Thyroid gland (tissue), 4 donors: ENCODE measurements around the gene TPPP2. TPM values are rescaled to one million over a fixed set of nuclear protein-coding genes. Genes with fewer than 3 reads are reported as not detected.

ENCODE experiments used
- DNase-seq, 2 donors: peaks; one replicate each; pipeline ENCODE4 v3.0.0-alpha.2; 2019
- H3K27ac ChIP-seq, 3 donors: fragments of 200-600 bp; sonication (generic); 1 replicate in 2 of 3; 2 replicates in 1 of 3; pipeline ENCODE4 v1.5.1; 2016 to 2019; ENCODE audit warnings: mild to moderate bottlenecking in 1 of 3, moderate library complexity in 1 of 3
- H3K27me3 ChIP-seq: fragments of 200-600 bp; sonication (generic); one replicate; pipeline ENCODE4 v1.5.1; 2019
- H3K36me3 ChIP-seq, 2 donors: fragments of 200-600 bp; sonication (generic); one replicate each; pipeline ENCODE4 v1.5.1; 2016 to 2019
- H3K4me1 ChIP-seq, 2 donors: fragments of 200-600 bp; sonication (generic); one replicate each; pipeline ENCODE4 v1.5.1; 2017 to 2019
- H3K4me3 ChIP-seq, 3 donors: fragments of 200-600 bp; sonication (generic); replicated peaks in 1 of 3; 1 replicate in 2 of 3; 2 replicates in 1 of 3; pipeline ENCODE4 v1.5.1; 2016; ENCODE audit warnings: mild to moderate bottlenecking in 1 of 3
- H3K9me3 ChIP-seq: fragments of 200-600 bp; sonication (generic); one replicate; pipeline ENCODE4 v1.5.1; 2017
- POLR2A ChIP-seq, 2 donors: fragments of 450-650 bp; IDR thresholded peaks; one replicate each; pipeline ENCODE4 v1.6.1; 2017; ENCODE audit warnings: antibody characterized with exemption in 2 of 2, mild to moderate bottlenecking in 2 of 2, moderate library complexity in 1 of 2
- WGBS, 2 donors: methylation state at CpG; one replicate each; pipeline ENCODE4 v1.1.5; 2017; 5-methylcytosine and 5-hydroxymethylcytosine counted together
- intact Hi-C: fragments of 100-400 bp; cut with DNase I; formaldehyde crosslinking; loops from one replicate; pipeline ENCODE4 v1.15.1; 2023
- total RNA-seq, 4 donors: library from RNA; depleted of rRNA; stranded (reverse); fragments of >200 nt; gene quantifications; one replicate each; pipeline ENCODE4 v1.2.3, GENCODE V29; 2016
- TF ChIP-seq, protein P1 (sequence below), 6 experiments: fragments of 200-600 bp in 3 of 6; fragments of 450-650 bp in 3 of 6; sonication (generic) in 3 of 6; IDR thresholded peaks; one replicate each; pipeline ENCODE4 v1.5.1; 2016 to 2019; ENCODE audit warnings: antibody characterized with exemption in 6 of 6, mild to moderate bottlenecking in 2 of 6, inconsistent platforms in 1 of 6, moderate library complexity in 1 of 6

The TPPP2 gene
- total RNA-seq, 4 donors from 2014 or later: not detected

DNA sequence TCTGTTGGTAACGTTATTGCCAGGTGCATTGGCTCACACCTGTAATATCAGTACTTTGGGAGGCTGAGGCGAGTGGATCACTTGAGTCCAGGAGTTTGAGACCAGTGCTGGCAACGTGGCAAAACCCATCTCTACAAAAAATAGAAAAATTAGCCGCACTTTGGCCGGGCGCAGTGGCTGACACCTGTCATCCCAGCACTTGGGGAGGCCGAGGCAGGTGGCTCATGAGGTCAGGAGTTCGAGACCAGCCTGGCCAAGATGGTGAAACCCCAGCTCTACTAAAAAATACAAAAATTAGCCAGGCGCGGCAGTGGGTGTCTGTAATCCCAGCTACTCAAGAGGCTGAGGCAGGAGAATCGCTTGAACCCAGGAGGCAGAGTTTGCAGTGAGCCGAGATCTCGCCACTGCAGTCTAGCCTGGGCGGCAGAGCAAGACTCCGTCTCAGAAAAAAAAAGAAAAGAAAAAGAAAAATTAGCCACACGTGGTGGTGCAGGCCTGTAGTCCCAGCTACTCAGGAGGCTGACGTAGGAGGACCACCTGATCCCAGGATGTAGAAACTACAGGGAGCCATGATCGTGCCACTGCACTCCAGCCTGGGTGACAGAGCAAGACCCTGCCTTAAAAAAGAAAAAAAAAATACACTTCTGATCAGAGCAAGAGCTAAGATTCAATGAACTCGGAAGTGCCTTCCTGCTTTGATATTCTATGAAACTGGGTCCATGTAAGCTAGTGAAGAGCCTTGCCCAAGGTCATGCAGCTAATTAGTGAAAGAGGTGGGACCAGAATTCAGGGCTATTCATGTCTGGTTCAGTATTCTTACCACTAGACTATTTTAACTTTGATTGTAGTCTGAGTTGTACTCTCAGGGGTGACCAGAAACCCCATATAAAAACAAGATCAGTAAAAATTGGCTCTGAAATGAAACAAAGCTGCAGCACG, 23.4 kb downstream of the TPPP2 start:
- TF ChIP-seq POLR2A (IDR thresholded peaks at IDR 0.05): no peak
- TF ChIP-seq, protein P1, sequence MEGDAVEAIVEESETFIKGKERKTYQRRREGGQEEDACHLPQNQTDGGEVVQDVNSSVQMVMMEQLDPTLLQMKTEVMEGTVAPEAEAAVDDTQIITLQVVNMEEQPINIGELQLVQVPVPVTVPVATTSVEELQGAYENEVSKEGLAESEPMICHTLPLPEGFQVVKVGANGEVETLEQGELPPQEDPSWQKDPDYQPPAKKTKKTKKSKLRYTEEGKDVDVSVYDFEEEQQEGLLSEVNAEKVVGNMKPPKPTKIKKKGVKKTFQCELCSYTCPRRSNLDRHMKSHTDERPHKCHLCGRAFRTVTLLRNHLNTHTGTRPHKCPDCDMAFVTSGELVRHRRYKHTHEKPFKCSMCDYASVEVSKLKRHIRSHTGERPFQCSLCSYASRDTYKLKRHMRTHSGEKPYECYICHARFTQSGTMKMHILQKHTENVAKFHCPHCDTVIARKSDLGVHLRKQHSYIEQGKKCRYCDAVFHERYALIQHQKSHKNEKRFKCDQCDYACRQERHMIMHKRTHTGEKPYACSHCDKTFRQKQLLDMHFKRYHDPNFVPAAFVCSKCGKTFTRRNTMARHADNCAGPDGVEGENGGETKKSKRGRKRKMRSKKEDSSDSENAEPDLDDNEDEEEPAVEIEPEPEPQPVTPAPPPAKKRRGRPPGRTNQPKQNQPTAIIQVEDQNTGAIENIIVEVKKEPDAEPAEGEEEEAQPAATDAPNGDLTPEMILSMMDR (IDR thresholded peaks at IDR 0.05): no peak
- Histone ChIP-seq H3K36me3 (no peaks in the 10 kb centered on the region), H3K27me3 (no peaks in the 10 kb centered on the region), H3K4me1 (no peaks in the 10 kb centered on the region), H3K4me3 (no peak overlapping the region), H3K27ac (no peak overlapping the region), H3K9me3 (no peaks in the 10 kb centered on the region)
- 88 to 89% methylated on average over 20 of the region's 20 CpGs for WGBS, 2 donors
- DNase-seq: no peak
- intact Hi-C loops: no loop called here

DNA sequence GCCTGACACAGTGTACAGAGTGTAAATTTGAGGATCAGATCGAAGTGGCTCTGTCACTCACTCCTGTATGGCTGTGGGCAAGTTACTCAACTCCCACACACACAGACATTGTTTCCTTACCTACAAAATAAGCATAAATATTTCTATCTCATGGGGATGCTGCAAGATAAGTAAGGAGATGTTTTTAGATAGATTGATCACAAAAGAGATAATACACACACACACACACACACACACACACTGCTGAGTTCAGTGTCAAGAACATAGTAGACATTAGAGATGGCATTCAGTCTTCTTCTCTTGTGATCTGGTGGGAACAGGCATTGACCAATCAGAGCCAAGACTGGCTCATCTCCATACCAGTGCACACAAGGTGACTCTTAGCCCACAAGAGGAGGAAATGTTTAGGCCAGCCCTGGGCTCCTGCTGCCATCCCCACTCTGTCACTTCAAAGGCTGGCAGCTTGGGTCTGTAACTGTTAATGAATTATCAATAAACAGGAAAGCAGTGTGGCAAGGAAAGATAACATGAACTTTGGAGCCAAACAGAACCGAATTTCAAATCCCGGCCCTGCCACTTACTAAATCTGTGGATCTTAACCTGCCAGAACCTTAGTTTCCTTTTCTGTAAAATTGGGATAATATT, 24.2 kb downstream of the TPPP2 start:
- Histone ChIP-seq H3K4me1 (no peaks in the 10 kb centered on the region), H3K36me3 (no peaks in the 10 kb centered on the region), H3K9me3 (no peaks in the 10 kb centered on the region), H3K4me3 (no peak overlapping the region), H3K27me3 (no peaks in the 10 kb centered on the region), H3K27ac (no peak overlapping the region)
- TF ChIP-seq, protein P1 (IDR thresholded peaks at IDR 0.05): no peak
- no peak for TF ChIP-seq POLR2A (IDR thresholded peaks at IDR 0.05)
- 79 to 82% methylated on average over 3 of the region's 3 CpGs for WGBS, 2 donors
- DNase-seq: no peak
- intact Hi-C loops: no loop called here

GRCh38 chr14:21054768-21055145, 24.7 kb downstream of the TPPP2 start:
- TF ChIP-seq, protein P1 (IDR thresholded peaks at IDR 0.05): no peak
- TF ChIP-seq POLR2A (IDR thresholded peaks at IDR 0.05): no peak
- Histone ChIP-seq H3K4me3 (no peak overlapping the region), H3K27ac (no peak overlapping the region), H3K36me3 (no peaks in the 10 kb centered on the region), H3K4me1 (no peaks in the 10 kb centered on the region), H3K9me3 (no peaks in the 10 kb centered on the region), H3K27me3 (no peaks in the 10 kb centered on the region)
- intact Hi-C loops: no loop called here
- 89 to 93% methylated on average over 4 of the region's 4 CpGs for WGBS, 2 donors
- DNase-seq: no peak

DNA sequence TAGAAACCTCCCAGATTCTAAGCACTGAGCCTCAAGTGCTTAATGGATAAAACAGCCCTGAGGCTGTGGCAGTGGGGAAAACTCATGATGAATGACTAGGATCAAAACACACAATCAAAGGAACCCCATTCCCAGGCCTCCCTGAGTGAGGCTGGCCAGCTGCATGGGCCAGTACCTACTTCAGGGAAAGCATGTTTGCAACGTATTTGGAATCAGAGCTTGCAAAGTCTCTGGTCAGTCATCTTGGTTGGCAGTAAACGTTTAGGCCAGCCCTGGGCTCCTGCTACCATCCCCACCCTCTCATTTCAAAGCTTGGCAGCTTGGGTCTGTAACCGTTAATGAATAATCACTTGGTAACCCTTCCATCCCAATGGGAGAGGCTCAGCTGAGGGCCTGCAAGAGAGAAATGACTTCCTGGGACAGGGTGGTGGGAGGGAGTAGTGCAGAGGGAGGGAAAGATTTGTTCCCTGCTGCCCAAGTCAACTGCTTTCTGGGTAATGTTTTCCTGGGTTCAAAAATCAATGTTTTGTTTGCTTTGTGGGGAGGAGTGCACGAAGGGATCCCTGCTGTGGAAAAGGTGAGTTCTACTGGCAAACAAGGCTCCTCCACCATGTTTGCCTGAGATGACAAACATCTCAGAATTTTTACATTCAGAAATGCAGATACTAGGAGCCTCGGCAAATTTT, 25.6 kb downstream of the TPPP2 start:
- Histone ChIP-seq H3K36me3 (no peaks in the 10 kb centered on the region), H3K9me3 (no peaks in the 10 kb centered on the region), H3K4me3 (no peak overlapping the region), H3K27me3 (no peaks in the 10 kb centered on the region), H3K4me1 (no peaks in the 10 kb centered on the region), H3K27ac (no peak overlapping the region)
- 73 to 76% methylated on average over 5 of the region's 5 CpGs for WGBS, 2 donors
- TF ChIP-seq POLR2A (IDR thresholded peaks at IDR 0.05): no peak
- TF ChIP-seq, protein P1 (IDR thresholded peaks at IDR 0.05): no peak
- intact Hi-C loops: no loop called here
- DNase-seq: no peak
